HG03196 (cell line): ENCODE data around the gene USPL1.
A peak's percentile ranks its signal among the peaks of the same experiment; 100 is the strongest.

Source experiments
- ATAC-seq: cut with Tn5 transposase; IDR thresholded peaks from one replicate; pipeline ENCODE4 v1.9.1; 2021; ENCODE audit not compliant: unreplicated experiment

Gene USPL1

DNA sequence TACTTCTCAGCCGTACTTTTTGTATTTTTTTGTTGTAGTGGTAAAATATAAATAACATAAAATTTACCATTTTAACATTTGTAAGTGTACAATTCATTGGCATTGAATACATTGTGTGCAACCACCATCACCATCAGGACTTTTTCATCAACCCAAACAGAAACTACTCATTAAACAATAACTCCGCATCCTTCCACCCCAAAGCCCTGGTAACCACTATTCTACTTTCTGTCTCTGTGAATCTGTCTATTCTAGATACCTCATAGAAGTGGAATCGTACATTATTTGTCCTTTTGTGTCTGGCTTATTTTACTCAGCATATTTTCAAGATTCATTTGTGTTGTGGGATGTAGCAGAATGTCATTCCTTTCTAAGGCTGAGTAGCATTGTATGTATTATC lies 38.5 kb downstream of the USPL1 start:
- ATAC-seq: no peak

DNA sequence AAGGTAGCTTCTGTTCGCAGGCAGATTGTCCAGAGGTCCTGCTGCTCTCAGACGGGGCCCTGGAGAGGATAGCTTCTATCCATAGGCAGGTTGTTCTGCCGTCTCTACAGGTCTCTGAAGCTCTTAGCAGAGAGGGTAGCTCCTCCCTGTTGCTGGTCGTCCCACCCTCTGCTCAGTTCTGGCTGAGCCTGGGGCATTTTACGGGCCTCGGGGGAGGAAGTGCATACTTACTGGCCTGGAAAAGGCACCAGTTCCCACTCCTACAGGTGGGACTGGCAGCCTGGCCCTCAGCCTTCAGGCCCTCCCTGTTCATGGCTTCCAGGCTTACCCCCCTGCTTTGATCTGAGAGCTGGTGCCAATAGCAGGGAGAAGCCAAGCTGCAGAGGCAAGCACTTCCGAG lies 42.3 kb downstream of the USPL1 start:
- no peak for ATAC-seq

DNA sequence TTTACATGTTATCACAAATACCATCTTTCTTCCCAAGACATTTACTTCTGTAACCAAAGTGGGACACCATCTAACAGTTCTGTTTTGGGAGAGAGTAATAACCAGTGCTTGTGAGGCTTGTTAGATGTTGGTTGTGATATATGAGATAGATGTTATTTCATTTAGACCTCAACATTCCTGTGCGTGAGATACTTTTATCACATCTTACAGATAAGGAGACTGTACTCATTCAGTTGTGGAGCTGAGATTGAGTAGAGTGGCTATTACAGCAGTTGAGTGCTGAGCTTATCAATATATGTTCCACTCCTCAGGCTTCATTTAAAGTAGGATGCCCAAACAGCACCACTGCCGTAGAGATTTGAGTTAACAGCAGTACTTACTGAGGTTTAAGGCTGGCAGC lies 43.1 kb downstream of the USPL1 start:
- ATAC-seq: no peak

DNA sequence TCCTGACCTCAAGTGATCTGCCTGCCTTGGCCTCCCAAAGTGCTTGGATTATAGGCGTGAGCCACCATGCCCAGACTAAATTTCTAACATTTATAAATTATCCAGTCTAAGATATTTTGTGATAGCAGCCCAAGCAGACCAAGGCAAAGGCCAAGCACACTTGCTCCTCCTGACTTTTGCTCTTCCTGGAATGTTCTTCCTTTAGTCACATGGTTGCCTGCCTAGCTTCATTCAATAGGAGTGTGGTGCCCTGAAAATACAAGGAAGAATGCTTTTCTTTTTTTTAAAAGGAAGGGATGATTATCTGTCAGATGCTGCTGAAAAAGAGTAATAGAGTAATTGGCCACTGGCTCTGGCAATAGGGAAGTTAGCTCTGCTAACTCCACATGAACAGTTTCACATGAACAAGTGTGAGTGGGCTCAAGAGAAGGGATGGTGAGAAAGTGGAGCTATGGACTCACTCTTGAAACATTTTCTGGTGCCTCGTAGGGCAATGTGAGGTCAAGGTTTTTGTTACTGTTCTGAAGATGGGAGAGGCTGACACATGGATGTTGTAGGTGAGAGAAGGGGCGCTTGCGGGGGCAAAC lies 47.1 kb downstream of the USPL1 start:
- ATAC-seq: no peak

DNA sequence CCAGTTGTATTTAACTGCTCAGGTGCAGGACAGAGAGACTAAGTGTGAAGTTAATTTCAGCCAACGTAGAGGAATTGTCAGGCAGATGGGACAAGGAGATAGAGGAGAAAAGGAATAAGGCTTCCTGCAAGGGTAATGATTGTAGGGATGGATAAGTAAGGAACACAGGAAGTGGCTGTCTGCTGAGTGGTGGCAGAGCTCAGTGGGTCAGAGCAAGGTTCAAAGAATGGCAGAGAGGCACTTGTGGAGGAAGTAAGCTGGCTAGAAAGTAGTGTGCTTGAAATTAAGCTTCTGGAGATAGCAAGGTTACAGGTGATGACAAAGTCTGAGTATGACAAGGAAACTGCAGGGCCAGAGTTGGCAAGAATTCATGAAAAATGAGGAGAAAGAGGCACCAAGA lies 47.9 kb downstream of the USPL1 start:
- no peak for ATAC-seq

DNA sequence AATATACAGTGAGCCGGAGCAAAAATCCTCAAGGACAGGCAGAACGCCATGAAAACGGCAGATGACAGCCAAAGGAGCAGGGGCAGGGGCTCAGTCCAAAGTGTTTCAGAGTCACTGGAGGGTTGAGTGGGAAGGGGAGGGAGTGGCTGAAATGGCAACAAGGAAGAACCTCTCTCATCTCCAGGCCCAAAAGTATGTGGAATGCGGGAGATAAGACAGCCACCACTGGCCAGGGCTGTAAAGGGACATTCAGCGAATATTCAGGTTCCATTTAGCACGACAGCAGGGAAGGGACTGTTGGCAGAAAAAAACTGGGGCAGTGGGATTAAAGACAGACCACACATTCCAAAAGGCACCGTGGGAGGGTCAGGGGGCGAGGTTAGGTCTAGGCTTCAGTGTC lies 48.4 kb downstream of the USPL1 start:
- ATAC-seq: no peak

DNA sequence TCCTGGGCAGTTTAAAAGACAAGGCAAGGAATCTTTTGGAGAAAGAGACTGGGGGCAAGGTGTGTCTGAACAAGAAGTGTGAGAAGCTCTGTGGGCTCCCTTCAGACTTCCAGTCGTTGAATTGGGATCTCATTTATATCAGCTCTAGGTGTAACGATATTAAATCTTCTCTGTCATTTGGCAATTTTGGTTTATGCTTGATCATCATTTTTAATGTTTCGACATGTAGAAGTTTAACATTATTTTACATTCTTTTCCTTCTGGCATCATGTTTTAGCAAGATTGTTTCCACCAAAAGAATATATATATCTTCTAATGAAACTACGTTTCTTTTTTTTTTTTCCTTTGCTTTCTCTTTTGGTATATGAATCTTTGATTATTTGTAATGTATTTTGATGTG lies 49.3 kb downstream of the USPL1 start:
- no peak for ATAC-seq

DNA sequence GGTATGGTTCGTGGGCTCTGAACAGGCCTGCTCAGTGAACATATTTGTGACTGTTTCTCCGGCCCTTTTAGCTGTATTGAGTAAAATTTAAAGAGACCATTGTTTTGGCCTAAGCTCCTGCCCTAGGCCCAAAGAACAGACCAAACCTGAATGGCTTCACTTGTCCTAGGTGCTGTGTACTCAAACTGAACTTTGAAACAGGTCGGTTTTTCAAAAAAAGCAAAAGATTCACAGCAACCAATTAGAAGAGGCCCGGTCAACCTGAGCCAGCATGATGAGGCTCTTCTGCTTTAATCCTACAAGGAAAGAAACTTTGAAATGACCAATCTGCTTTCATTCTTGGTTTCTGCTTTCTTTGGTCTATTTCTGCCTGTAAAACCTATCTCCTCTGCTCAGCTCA lies 50.6 kb downstream of the USPL1 start:
- no peak for ATAC-seq

DNA sequence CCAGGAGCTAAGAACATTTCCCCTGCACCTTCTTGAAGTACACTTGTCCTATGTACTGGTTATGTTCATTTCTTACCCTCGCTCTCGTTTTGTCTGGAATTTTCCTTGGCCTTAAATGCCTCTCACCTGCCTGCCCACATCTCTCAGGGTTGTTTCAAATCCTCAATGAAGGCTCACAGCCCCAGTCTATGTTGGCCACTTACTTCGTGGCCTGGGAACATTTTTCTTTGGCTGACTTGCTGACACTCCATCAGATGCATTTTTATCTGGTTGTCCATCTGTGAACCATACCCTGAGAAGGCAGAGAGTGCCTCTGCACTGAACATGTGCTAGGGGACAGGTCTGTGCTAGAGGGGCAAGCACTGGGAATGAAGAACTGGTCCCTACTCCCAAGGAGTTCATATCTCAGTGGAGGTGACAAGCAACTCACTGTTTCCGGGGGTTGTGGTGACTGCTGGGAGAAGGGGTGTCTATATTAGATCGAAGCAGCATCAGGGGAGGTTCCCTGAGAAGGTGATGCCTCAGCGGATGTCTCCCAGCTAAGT lies 53.6 kb downstream of the USPL1 start:
- ATAC-seq: no peak

DNA sequence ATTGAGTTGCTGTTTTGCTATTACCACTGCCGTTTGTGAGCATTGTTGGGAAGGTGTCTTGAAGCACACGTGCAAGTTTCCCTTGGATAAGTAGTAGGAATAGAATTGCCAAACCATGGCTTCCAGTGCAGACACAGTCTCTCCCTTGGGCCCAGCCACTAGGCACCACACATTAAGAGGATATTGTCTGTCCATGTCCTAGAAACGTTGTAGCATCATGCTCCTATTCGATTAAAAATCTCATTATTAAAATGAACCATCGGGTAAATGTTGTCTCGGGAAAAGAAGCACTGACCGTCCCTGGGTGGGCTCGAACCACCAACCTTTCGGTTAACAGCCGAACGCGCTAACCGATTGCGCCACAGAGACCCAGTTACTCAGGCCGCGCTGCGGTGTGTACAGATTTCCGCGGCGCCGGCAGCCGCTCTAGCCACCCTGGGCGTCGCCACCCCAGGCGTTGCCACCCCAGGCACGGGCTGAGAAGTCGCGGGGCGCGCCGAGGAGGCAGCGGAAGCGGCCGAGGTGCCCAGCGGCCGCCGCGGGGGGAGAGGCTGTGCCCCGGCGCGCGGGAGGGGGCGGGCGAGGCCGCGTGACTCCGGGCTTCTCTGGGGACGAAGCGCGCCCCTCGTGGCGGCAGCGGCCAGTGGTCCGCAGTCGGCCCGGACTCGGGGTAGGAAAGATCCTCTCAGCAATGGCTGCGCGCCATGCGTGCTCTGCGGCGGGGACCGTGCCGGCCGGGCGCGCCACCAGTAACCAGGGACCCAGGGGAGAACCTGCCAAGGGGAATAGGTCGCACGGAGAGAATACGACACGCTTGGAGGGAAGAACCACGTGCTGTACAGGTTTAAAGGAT lies 56.2 kb downstream of the USPL1 start:
- ATAC-seq: peak; percentile 88

DNA sequence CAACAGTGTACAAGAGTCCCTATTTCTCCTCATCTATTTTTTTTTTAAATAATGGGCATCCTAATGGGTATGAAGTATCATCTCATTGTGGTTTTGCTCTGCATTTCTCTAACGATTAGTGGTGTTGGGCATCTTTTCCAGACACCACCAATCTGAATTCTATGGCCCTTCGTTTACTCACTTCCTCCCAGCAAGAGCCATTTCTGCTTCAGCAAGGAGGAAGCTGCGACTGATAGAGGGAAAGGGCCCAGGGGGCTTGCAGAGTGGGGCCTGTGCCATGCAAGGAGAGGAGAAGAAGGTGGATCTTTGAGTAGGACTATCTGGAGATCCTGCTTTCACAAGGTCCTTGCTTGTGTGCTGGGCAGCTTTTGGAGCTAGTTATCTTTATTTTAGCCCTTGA lies 58.0 kb downstream of the USPL1 start:
- no peak for ATAC-seq

DNA sequence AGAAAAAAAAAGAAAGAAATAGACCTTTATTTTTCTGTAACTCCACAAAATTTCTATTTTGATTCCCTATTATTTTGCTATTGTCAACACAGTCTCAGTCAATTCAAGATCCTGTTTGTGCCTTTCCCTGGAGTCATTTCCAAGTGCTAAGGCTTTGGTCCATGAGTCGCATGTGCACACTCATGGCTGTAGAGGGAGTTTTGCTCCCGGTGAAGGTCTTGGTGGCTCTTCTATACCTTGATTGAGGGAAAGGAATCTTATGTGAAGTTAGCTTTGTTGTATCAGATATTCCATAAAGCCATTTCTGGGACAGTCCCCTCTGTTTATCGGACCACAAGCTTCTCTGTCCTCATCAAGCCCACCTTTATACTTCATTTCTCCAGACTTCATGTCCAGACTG lies 59.0 kb downstream of the USPL1 start:
- no peak for ATAC-seq

DNA sequence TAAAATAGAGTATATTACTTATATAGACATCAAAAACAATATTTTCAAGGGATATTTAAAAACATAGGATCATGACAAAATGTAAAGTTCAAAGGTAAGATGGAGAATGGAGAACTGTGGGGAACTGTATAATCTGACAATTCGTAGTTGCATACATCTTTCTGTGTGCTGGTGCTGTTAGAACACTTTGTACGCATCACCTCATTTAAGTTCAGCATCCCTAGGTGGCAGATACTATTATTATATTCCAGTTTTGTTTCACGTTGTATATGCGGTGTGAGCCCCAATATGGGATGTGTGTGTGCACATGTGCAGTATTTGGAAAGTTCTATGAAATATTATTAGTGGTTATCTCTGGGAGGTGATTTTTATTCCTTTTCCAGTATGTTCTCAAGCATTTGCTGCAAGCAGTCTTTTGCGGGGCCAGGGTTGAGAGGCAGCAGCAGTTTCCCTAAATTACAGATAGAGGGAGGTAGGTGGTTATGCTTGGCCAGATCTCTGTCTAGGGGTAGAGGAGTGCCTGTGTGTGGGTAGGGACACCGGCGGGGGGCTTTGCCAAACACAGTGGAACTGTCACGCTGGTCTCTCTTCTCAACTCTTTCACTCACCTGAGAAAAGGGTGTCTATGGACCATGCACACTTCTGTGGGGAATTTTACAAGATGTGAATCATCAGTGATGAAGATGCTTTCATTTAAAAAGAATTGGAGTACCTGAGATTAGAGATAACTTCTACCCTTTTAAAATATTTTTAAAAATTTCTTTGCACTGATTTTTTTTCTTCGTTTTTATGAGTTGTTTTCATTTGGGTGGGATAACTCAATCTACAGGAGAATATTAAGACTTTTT lies 62.0 kb downstream of the USPL1 start:
- no peak for ATAC-seq

DNA sequence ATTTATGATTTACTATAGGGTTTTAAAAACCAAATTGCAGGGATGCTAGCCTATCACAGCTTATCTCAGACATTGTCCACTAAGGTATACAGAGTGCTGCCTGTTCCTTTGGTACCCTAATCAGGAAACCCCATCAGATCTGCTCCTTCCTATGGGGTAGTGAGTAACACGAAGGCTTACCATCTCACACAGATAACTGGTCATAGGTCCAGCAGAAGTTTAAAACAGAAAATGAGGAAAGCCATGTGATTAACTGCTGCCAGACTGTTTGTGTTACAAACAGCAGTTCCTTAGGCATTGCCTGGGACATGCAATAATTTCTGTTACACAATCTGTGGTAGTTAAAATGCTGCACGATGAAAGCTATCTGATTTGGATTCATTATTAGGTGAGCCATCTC lies 64.1 kb downstream of the USPL1 start:
- no peak for ATAC-seq

DNA sequence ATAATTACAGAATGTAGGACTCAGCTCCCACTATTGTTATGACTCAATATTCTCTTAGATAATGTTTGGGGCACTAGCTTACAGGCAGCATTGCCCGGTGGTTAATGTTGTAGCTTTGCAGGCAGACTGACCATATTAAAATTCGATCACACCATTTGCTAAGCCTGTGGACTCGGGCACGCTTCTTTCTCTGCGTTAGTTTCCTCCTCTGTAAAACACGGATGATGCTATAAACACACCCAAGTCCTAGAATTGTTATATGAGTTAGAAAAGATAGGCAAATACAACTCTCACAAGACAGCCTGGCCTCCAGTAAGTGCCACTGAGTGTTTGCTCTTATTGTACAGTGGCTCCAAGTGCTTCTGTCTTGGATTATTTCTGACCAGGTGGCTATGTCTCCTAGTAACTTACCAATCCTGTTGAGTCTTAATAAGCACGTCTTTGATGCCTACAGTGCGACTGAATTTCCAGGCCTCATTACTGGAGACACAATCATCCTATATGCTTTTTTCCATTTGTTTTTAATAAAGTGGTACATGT lies 67.7 kb downstream of the USPL1 start:
- ATAC-seq: no peak

DNA sequence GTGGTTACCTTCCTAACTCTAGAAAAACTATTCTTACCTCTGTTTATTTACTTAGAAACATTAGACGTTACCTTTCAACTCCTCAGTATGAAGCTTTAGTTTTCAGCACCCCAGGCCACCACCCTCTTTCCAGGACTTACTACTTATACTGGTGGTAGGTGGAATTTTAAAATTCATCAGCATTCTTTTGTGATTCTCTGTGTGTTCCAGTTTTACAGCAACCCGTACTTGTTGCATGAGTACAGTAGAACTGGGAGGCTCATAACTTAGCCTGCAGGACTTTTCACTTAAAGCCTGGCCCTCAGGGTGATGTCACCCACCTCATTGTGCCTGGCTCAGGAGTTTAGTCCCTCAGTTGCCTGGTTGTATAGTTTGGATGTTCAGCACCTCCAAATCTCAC lies 68.3 kb downstream of the USPL1 start:
- no peak for ATAC-seq

DNA sequence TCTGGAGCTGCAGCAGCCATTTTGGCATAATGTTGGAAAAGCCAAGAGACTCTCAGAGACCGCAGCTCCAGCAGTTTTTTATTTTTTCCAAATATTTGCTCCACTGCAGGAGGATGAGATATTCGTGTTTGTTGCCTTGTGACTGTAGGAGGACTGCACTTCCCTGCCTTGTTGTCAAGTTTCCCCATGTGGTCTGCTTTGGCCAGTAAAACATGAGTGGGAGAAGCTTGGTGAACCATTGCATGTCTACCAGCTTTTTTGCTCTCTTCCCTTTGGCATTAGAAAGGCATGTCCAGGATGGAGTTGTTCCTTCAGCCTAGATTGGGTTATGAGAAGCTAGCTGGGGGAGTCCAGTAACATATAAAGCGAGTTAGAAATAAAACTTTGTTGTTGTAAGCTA lies 69.9 kb downstream of the USPL1 start:
- no peak for ATAC-seq

DNA sequence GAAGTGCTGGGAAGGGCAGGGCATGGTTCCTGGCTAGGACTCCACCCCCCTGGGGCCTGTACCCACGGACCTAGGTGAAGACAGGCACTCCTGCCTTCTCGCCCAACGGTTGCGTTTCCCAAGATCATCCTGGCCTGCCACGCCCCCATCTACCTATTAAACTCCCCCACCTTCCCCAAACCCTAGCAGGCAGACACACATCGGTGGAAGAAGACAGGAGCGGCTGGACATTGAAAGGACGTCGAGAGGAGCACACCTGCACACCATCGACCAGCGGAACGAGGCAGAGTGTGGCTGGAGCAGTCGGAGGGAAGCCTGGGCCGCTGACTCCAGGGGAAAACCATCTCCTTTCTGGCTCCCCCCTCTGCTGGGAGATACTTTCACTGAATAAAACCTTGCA lies 72.0 kb downstream of the USPL1 start:
- no peak for ATAC-seq

DNA sequence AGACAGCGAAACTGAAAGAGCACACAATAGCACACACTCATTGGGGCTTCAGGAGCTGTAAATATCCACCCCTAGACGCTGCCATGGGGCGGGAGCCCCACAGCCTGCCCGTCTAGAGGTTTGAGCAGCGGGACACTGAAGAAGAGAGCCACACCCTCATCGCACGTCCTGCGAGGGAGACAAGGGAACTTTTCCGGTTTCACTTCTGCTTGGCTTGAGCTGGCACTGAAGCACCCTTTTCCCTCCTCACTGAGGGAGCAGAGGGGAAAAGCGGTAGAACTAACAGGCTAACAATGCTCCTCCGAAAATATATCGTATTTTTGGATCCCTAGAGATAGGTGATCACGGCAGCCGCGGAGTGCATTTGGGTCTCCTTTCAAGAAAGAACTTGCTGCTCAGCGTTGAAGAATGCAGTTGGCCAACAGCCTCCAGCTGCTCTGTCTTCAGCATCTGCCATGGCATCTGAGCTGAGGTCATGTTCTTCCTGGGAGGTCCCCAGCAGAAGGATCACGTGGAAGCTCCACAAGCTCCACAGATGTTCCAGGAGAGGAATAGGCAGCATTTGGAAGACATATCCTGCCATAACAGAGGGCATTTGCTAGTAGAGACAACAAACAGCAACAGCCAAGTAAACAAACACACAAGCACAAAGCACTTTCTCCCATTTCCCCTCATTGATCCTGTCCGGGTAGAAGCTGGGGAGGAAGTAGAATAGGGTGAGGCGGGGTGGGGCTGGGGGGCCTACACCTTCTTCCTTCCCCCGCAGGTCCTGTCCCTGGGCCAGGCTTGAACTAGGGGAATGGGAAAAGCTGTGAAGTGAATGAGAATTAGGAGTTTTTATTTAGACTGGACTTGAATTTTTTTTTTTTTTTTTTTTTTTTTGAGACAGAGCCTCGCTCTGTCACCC lies 72.8 kb downstream of the USPL1 start:
- peak; percentile 64 for ATAC-seq

DNA sequence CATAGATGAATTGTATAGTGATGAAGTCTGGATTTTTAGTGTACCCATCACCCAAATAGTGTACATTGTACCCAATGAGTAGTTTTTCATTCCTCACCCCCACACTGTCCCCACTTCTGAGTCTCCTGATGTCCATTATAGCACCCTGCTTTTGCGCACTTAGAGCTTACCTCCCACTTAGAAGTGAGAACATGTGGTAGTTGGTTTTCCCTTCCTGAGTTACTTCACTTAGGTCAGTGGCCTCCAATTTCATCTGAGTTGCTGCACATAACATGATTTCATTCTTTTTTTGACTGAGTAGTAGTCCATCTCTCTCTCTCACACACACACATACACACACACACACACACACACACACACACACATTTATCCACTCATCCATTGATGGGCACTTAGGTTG lies 74.4 kb downstream of the USPL1 start:
- no peak for ATAC-seq
